Activated naive CD8-positive, alpha-beta T cell treated with anti-CD3 and anti-CD28 coated beads, Interleukin-2, amount 10 ng/mL, durations not matched to agents 7 days and 5 days (primary cell): ENCODE data around the gene HOXC9. TPM values are rescaled to one million over a fixed set of nuclear protein-coding genes. Genes with fewer than 3 reads are reported as not detected.

Source experiments
- ATAC-seq: fragments of 150-1000 bp; cut with Tn5 transposase; one replicate; pipeline ENCODE4 v1.10.0; 2021; ENCODE audit warnings: low read depth, moderate library complexity
- POLR2A ChIA-PET: fragments of 350-600 bp; sonication (Branson Sonifier 250); formaldehyde crosslinking; loops from one replicate; lab custom pipeline; 2021; ENCODE audit warnings: antibody characterized with exemption; lab: Charles Lee
- DNase-seq: peaks from one replicate; pipeline ENCODE4 v3.0.0; 2021
- H3K27ac Mint-ChIP-seq: one replicate; pipeline ENCODE4 v1.8.0; 2022; ENCODE audit warnings: mild to moderate bottlenecking, mixed read lengths
- H3K27me3 Mint-ChIP-seq: one replicate; pipeline ENCODE4 v1.8.0; 2022; ENCODE audit warnings: mild to moderate bottlenecking, moderate library complexity, mixed read lengths
- H3K36me3 Mint-ChIP-seq: one replicate; pipeline ENCODE4 v1.8.0; 2021; ENCODE audit warnings: mild to moderate bottlenecking, mixed read lengths
- H3K4me1 Mint-ChIP-seq: one replicate; pipeline ENCODE4 v1.8.0; 2021; ENCODE audit warnings: mixed read lengths
- H3K4me3 Mint-ChIP-seq: one replicate; pipeline ENCODE4 v1.8.0; 2022; ENCODE audit warnings: mild to moderate bottlenecking, moderate library complexity, mixed read lengths
- H3K9me3 Mint-ChIP-seq: one replicate; pipeline ENCODE4 v1.8.0; 2021; ENCODE audit warnings: mixed read lengths
- total RNA-seq, 2 experiments: library from RNA; stranded (reverse); gene quantifications; one replicate each; pipeline ENCODE4 v1.2.3, GENCODE V29; 2021

The HOXC9 gene
- total RNA-seq, 2 experiments from 2014 or later, result not detected

GRCh38 chr12:54026640-54027441 is 26.9 kb downstream of the HOXC9 start:
- POLR2A ChIA-PET, result interaction anchor here (0.7 kb wide), 1 partner anchor 9 kb away, joined by 3 read pairs; no protein-coding TSS in a partner anchor
- no peaks in the 10 kb centered on the region for H3K9me3 Mint-ChIP-seq

GRCh38 chr12:54027442-54027786 is 27.5 kb downstream of the HOXC9 start:
- Mint-ChIP-seq H3K27ac (no peak overlapping the region), H3K36me3 (no peaks in the 10 kb centered on the region), H3K27me3 (peaks cover 91% of the 10 kb centered on the region), H3K9me3 (no peaks in the 10 kb centered on the region), H3K4me3 (no peak overlapping the region), H3K4me1 (peaks cover 17% of the 10 kb centered on the region)
- POLR2A ChIA-PET, result no interaction called here
- DNase-seq (no peak), ATAC-seq (no peak)

More at GRCh38 chr12:54026640-54027441, 26.9 kb downstream of the HOXC9 start:
- Mint-ChIP-seq H3K36me3 (no peaks in the 10 kb centered on the region), H3K4me3 (peak overlapping the region; percentile 33), H3K27me3 (peaks cover 91% of the 10 kb centered on the region), H3K4me1 (peaks cover 16% of the 10 kb centered on the region), H3K27ac (no peak overlapping the region)
- no peak for ATAC-seq
- no peak for DNase-seq

GRCh38 chr12:54028314-54029201 is 28.6 kb downstream of the HOXC9 start, which contains the start of gene HOXC6:
Gene HOXC6, plus strand, starts transcription at chr12:54028440. Its CDS starts 82 bp downstream, at chr12:54028522.
- no peak for DNase-seq
- Mint-ChIP-seq H3K36me3 (no peaks in the 10 kb centered on the region), H3K27ac (no peak within 1 kb of the TSS), H3K9me3 (no peaks in the 10 kb centered on the region), H3K4me3 (peak within 1 kb of the TSS; percentile 2), H3K27me3 (peaks cover 91% of the 10 kb centered on the region), H3K4me1 (peaks cover 22% of the 10 kb centered on the region)
- POLR2A ChIA-PET, result interaction anchor here (0.5 kb wide), 1 partner anchor 20 kb away, joined by 4 read pairs; the partner anchor contains the start of gene HOXC8
- ATAC-seq, result no peak

- Mint-ChIP-seq H3K4me3 (no peak overlapping the region), H3K9me3 (no peaks in the 10 kb centered on the region), H3K4me1 (peaks cover 25% of the 10 kb centered on the region), H3K27ac (no peak overlapping the region), H3K36me3 (no peaks in the 10 kb centered on the region), H3K27me3 (peaks cover 92% of the 10 kb centered on the region)
- ATAC-seq (no peak), DNase-seq (no peak)
- POLR2A ChIA-PET, result no interaction called here
These were observed 29.8 kb downstream of the HOXC9 start for GRCh38 chr12:54029529-54030441.

- POLR2A ChIA-PET, result no interaction called here
- DNase-seq (no peak), ATAC-seq (no peak)
- H3K36me3 Mint-ChIP-seq, result no peaks in the 10 kb centered on the region
- H3K4me3 Mint-ChIP-seq, result no peak overlapping the region
- H3K9me3 Mint-ChIP-seq, result no peaks in the 10 kb centered on the region
- peaks cover 92% of the 10 kb centered on the region for H3K27me3 Mint-ChIP-seq
- peaks cover 26% of the 10 kb centered on the region for H3K4me1 Mint-ChIP-seq
- no peak overlapping the region for H3K27ac Mint-ChIP-seq
These were observed 30.5 kb downstream of the HOXC9 start for GRCh38 chr12:54030442-54030801.

- DNase-seq (no peak), ATAC-seq (no peak)
- Mint-ChIP-seq H3K27me3 (peaks cover 92% of the 10 kb centered on the region), H3K9me3 (no peaks in the 10 kb centered on the region), H3K36me3 (no peaks in the 10 kb centered on the region), H3K4me3 (no peak overlapping the region), H3K4me1 (peaks cover 23% of the 10 kb centered on the region), H3K27ac (no peak overlapping the region)
- POLR2A ChIA-PET, result no interaction called here
These were observed 31.0 kb downstream of the HOXC9 start for GRCh38 chr12:54030889-54031471.

- Mint-ChIP-seq H3K4me3 (no peak overlapping the region), H3K4me1 (peaks cover 21% of the 10 kb centered on the region), H3K27ac (no peak overlapping the region), H3K27me3 (peaks cover 92% of the 10 kb centered on the region), H3K9me3 (no peaks in the 10 kb centered on the region), H3K36me3 (no peaks in the 10 kb centered on the region)
- DNase-seq (no peak), ATAC-seq (no peak)
- POLR2A ChIA-PET, result no interaction called here
These were observed 31.5 kb downstream of the HOXC9 start for GRCh38 chr12:54031480-54031879.

- Mint-ChIP-seq H3K27ac (no peak overlapping the region), H3K4me1 (peaks cover 19% of the 10 kb centered on the region), H3K27me3 (peaks cover 92% of the 10 kb centered on the region), H3K36me3 (no peaks in the 10 kb centered on the region), H3K9me3 (no peaks in the 10 kb centered on the region), H3K4me3 (no peak overlapping the region)
- no peak for DNase-seq
- POLR2A ChIA-PET, result interaction anchor here (0.7 to 1.3 kb wide), 2 partner anchors 69 to 158 kb away, joined by 4 to 8 read pairs; no protein-coding TSS in a partner anchor
- ATAC-seq, result no peak
These were observed 32.2 kb downstream of the HOXC9 start for GRCh38 chr12:54032086-54032619.

- peaks cover 92% of the 10 kb centered on the region for H3K27me3 Mint-ChIP-seq
- no peaks in the 10 kb centered on the region for H3K9me3 Mint-ChIP-seq
- DNase-seq, result peak; percentile 70
- no peaks in the 10 kb centered on the region for H3K36me3 Mint-ChIP-seq
- H3K4me3 Mint-ChIP-seq, result peak within 1 kb of the TSS; percentile 54
- H3K4me1 Mint-ChIP-seq, result peaks cover 19% of the 10 kb centered on the region
- POLR2A ChIA-PET, result interaction anchor here (0.6 to 1.3 kb wide), 3 partner anchors 24 to 157 kb away, joined by 3 to 8 read pairs (median 4); partner anchors contain the start of gene HOXC8
- no peak within 1 kb of the TSS for H3K27ac Mint-ChIP-seq
- ATAC-seq, result no peak
These were observed 32.7 kb downstream of the HOXC9 start, which contains the start of gene HOXC5 for GRCh38 chr12:54032627-54033100. Gene HOXC5, plus strand, starts transcription at chr12:54033050. Its CDS starts 73 bp downstream, at chr12:54033123.

- peak overlapping the region; percentile 54 for H3K4me3 Mint-ChIP-seq
- peaks cover 19% of the 10 kb centered on the region for H3K4me1 Mint-ChIP-seq
- DNase-seq (peak; percentile 56), ATAC-seq (peak; percentile 6)
- POLR2A ChIA-PET, result interaction anchor here (0.6 to 1.3 kb wide), 2 partner anchors 24 to 157 kb away, joined by 3 to 8 read pairs; partner anchors contain the start of gene HOXC8
- no peak overlapping the region for H3K27ac Mint-ChIP-seq
- H3K27me3 Mint-ChIP-seq, result peaks cover 93% of the 10 kb centered on the region
- H3K36me3 Mint-ChIP-seq, result no peaks in the 10 kb centered on the region
- H3K9me3 Mint-ChIP-seq, result no peaks in the 10 kb centered on the region
These were observed 33.4 kb downstream of the HOXC9 start for GRCh38 chr12:54033106-54033979.
